CD4-positive, alpha-beta T cell treated with Interleukin-6 for 4 hours (primary cell): ENCODE results near the gene C21orf58.

Experiments
- DNase-seq: peaks from one replicate; pipeline ENCODE4 v3.0.0-alpha.2; 2020; ENCODE audit warnings: mixed read lengths

Gene C21orf58

GRCh38 chr21:46352913-46353312, 29.2 kb upstream of the C21orf58 start:
- DNase-seq = no peak

- DNase-seq = no peak
These were observed 28.5 kb upstream of the C21orf58 start for GRCh38 chr21:46352164-46352515.

- DNase-seq = no peak
These were observed 27.9 kb upstream of the C21orf58 start for GRCh38 chr21:46351476-46352163.

GRCh38 chr21:46350981-46351380, 27.3 kb upstream of the C21orf58 start:
- DNase-seq = no peak

GRCh38 chr21:46350571-46350970, 26.9 kb upstream of the C21orf58 start:
- DNase-seq = no peak

GRCh38 chr21:46349134-46349760, 25.6 kb upstream of the C21orf58 start:
- no peak for DNase-seq

GRCh38 chr21:46347791-46348381, 24.2 kb upstream of the C21orf58 start:
- DNase-seq = no peak

GRCh38 chr21:46347203-46347550, 23.5 kb upstream of the C21orf58 start:
- DNase-seq = no peak

GRCh38 chr21:46346296-46347202, 22.9 kb upstream of the C21orf58 start:
- no peak for DNase-seq

GRCh38 chr21:46345861-46346260, 22.2 kb upstream of the C21orf58 start:
- no peak for DNase-seq

- DNase-seq = no peak
These were observed 20.7 kb upstream of the C21orf58 start for GRCh38 chr21:46344219-46344915.

- no peak for DNase-seq
These were observed 17.3 kb upstream of the C21orf58 start for GRCh38 chr21:46340998-46341397.

- DNase-seq = no peak
These were observed 12.9 kb upstream of the C21orf58 start for GRCh38 chr21:46336603-46337002.

GRCh38 chr21:46334351-46335140, 10.9 kb upstream of the C21orf58 start:
- no peak for DNase-seq

- DNase-seq = no peak
These were observed 6.1 kb upstream of the C21orf58 start for GRCh38 chr21:46329796-46330195.

GRCh38 chr21:46328151-46328550, 4.5 kb upstream of the C21orf58 start:
- DNase-seq = no peak

- DNase-seq = no peak
These were observed 4.0 kb upstream of the C21orf58 start for GRCh38 chr21:46327711-46328110.

- no peak for DNase-seq
These were observed 2.5 kb upstream of the C21orf58 start for GRCh38 chr21:46326110-46326703.

GRCh38 chr21:46325073-46325912, 1.6 kb upstream of the C21orf58 start:
- DNase-seq = peak; percentile 48

GRCh38 chr21:46324390-46325072, 861 bp upstream of the C21orf58 start:
- DNase-seq = peak; percentile 90
